ENCODE results near the gene FANCC. TPM values are rescaled to one million over a fixed set of nuclear protein-coding genes. Genes with fewer than 3 reads are reported as not detected.
"Not testable (repeated sequence)": the region's sequence is repeated elsewhere in the genome, so short reads cannot be mapped to it uniquely, and the experiment has no call there.

Gene FANCC
- total RNA-seq, 1 donor from 2014 or later = 6.2 TPM

DNA sequence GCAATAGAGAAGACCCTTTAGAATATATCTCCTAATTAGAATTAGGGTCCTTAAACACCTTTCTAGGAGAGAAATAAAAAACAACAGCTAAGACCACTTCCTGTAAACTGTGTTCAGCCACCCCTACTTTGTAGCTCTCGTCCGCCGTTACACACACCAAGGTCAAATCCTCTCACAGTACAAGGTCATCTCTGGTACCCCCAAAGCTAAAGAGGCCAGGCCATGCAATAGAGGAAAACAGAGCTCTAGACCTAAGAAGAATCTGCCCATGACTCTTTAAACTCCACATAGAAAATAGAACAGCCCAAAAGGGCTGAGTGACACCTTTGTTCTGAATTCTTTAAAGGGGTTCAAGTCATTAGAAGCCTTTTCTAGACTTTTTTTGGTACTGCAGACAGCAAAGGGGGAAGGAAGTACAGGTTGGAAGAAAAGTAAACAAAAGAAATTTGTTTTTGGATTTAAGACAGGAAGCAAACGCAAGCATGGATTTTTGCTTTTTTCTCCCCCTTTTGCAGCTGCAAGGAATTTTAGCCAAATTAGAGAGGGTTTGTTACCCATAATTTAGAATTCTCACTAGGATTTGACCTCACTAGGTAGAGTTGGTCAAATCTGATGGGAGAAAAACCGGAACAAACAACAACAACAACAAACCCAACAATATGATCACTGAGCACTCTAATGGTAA, 13.4 kb upstream of the FANCC start:
- DNase-seq (ENCODE audit: low read depth in 2 of 2) = no peak

GRCh38 chr9:95329061-95329460, 11.6 kb upstream of the FANCC start:
- not testable (repeated sequence) for DNase-seq (ENCODE audit: low read depth in 2 of 2)

GRCh38 chr9:95327239-95327865, 9.8 kb upstream of the FANCC start:
- DNase-seq (ENCODE audit: low read depth in 2 of 2) = no peak

DNA sequence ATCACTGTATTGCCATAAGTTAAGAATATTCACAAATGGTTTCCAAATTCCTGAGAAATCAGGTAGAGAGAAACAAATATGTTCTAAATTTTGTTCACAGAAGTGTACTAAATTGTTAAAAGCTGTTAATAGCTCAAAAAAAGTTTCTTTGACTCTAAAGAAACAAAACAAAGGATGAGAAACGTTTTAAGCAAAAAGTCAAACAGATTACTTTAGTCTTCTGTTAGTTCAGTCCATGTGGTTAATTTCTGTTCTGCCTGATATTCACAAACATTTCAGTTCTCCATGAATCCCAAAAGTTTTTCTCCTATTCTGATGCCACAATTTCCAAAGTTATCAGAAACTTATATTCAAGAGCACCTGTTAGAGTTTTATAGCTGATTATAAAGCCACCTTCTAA, 7.7 kb upstream of the FANCC start:
- no peak for DNase-seq (ENCODE audit: low read depth in 2 of 2)

GRCh38 chr9:95317893-95318211, 343 bp upstream of the FANCC start:
- no peak for DNase-seq (ENCODE audit: low read depth in 2 of 2)

- DNase-seq (ENCODE audit: low read depth in 2 of 2) = peak in 1 of 2 donors; percentile 56
Observed at GRCh38 chr9:95316794-95317118, 753 bp downstream of the FANCC start.

GRCh38 chr9:95316274-95316673, 1.2 kb downstream of the FANCC start:
- DNase-seq (ENCODE audit: low read depth in 2 of 2) = no peak

GRCh38 chr9:95315108-95315746, 2.3 kb downstream of the FANCC start:
- no peak for DNase-seq (ENCODE audit: low read depth in 2 of 2)

- DNase-seq (ENCODE audit: low read depth in 2 of 2) = peak; percentile 65 to 70
Observed at GRCh38 chr9:95313010-95313498, 4.5 kb downstream of the FANCC start.

DNA sequence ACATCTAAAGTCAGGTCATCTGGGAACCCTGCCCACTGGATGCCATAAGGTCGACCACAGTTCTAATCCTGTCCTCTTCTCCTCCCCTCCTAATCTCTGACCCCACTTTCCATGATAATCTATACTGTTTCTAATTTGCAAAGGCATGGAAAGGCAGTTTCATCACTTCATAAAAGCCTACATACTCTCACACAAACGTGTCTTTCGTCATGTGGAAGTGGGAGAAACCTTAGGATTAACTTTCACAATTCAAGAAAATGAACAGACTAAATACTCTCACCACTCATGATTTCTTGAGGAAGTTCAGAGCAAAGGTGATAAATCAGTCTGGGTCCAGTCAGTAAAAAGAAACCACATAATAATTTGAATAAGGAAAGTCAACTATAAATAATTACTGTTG, 5.5 kb downstream of the FANCC start:
- no peak for DNase-seq (ENCODE audit: low read depth in 2 of 2)

GRCh38 chr9:95307538-95307937, 10.0 kb downstream of the FANCC start:
- no peak for DNase-seq (ENCODE audit: low read depth in 2 of 2)

- no peak for DNase-seq (ENCODE audit: low read depth in 2 of 2)
Observed at GRCh38 chr9:95306819-95307218, 10.7 kb downstream of the FANCC start.

- DNase-seq (ENCODE audit: low read depth in 2 of 2) = peak in 1 of 2 donors; percentile 35
Observed at GRCh38 chr9:95305770-95306492, 11.6 kb downstream of the FANCC start.

DNA sequence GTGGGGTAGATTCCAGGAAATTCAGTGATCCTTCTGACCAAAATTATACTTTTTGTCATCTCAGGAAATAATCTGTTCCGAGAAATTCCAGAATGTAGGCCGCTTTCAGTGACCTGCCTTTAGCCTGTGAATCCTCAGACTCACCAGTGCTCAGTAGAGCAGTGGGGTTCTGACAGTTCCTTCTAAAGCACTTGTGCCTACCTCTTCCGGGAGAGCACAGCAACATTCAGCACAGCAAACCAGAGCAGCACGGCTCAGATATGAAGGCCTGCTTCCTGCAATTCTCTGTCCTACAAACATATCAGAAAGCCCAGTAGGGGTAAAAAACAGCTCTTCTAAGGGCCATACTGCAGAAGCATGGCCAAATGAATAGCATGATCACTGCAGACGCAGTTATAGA, 15.0 kb downstream of the FANCC start:
- DNase-seq (ENCODE audit: low read depth in 2 of 2) = no peak

DNA sequence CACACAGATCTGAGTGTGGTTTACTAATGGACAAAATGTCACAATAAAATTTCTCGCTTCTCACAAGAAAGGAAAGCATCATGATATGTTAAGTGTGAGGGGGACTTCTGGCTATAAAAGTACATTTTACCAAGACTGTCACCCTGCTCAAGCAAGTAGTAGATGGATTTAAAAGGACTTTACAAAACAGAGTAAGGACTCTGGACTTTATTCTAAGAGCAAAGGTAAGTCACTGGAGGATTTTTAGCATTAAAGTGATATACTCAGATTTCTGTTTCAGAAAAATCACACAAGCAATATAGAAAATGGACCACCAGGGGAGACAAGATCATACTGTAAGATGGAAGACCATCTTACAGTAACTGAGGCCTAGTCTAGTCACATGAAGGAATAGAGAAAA, 19.7 kb downstream of the FANCC start:
- no peak for DNase-seq (ENCODE audit: low read depth in 2 of 2)

- DNase-seq (ENCODE audit: low read depth in 2 of 2) = no peak
Observed at GRCh38 chr9:95297316-95297715, 20.2 kb downstream of the FANCC start.

DNA sequence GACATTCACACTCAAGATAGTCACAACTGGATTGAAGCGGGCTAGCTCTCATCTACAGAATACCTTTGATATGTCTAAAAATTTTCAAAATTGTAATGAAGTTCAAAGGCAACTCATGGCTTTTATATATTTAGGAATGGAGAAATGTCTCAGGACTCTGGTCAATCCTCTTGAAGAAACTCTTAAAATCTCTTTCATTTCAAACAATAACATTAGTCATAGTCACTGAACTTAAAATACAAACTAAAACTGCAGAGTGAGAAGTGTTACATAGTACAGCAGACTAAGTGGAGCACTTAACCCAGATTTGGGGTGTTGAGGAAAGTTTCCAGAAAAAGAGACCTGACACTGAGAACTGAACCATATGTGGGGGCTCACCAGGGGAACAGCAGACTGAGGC, 20.7 kb downstream of the FANCC start:
- no peak for DNase-seq (ENCODE audit: low read depth in 2 of 2)

GRCh38 chr9:95293296-95293695, 24.2 kb downstream of the FANCC start:
- DNase-seq (ENCODE audit: low read depth in 2 of 2) = not testable (repeated sequence)

- DNase-seq (ENCODE audit: low read depth in 2 of 2) = no peak
Observed at GRCh38 chr9:95292226-95292625, 25.3 kb downstream of the FANCC start.

- peak; percentile 10 to 26 for DNase-seq (ENCODE audit: low read depth in 2 of 2)
Observed at GRCh38 chr9:95286151-95286550, 31.4 kb downstream of the FANCC start.

GRCh38 chr9:95285307-95285706, 32.2 kb downstream of the FANCC start:
- no peak for DNase-seq (ENCODE audit: low read depth in 2 of 2)
